ENCODE results near the gene SREBF1. TPM values are rescaled to one million over a fixed set of nuclear protein-coding genes. Genes with fewer than 3 reads are reported as not detected.

SREBF1 gene
- total RNA-seq, 4 donors from 2014 or later = 17.0 to 255 (median 18.9) TPM

DNA sequence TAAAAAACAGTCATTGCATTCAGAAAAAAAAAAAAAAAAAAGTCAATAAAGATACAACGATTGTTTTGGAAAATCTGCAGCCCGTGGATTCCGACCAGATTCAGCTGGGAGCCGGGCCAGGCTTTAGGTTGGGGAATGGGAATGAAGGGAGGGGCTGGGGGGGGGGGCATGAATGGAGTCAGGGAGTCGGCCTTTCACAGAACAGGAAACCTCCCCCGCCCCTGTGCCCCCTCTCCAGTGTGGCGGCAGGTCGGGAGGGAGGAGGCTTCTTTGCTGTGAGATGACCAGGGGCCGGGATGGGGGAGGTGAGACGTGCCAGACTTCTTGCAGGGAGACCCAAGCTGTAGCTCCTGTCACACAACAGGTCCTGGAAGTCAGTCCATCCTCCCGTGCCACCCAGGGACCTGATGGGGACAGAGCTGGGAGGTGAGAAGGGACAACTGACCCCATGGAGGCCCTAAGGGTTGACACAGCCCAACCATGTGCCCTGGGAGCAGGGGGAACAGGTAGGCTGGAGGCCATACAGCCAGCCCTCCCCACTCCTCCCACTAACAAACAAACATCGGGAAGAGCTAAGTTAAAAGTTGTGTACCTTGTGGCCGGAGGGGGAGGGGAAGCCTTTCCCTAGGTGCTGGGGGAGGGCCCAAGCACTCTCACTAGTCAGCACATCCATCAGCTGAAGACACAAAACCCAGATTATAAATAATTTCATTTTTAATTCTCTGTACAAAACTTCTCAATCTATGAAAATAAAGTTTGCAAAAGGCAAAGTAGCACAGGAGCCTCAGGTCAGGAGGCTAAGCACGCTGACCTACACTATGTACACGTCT, 25.2 kb downstream of the SREBF1 start:
- TF ChIP-seq, protein P1, sequence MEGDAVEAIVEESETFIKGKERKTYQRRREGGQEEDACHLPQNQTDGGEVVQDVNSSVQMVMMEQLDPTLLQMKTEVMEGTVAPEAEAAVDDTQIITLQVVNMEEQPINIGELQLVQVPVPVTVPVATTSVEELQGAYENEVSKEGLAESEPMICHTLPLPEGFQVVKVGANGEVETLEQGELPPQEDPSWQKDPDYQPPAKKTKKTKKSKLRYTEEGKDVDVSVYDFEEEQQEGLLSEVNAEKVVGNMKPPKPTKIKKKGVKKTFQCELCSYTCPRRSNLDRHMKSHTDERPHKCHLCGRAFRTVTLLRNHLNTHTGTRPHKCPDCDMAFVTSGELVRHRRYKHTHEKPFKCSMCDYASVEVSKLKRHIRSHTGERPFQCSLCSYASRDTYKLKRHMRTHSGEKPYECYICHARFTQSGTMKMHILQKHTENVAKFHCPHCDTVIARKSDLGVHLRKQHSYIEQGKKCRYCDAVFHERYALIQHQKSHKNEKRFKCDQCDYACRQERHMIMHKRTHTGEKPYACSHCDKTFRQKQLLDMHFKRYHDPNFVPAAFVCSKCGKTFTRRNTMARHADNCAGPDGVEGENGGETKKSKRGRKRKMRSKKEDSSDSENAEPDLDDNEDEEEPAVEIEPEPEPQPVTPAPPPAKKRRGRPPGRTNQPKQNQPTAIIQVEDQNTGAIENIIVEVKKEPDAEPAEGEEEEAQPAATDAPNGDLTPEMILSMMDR (IDR thresholded peaks at IDR 0.05; ENCODE audit: low read depth) = no peak

DNA sequence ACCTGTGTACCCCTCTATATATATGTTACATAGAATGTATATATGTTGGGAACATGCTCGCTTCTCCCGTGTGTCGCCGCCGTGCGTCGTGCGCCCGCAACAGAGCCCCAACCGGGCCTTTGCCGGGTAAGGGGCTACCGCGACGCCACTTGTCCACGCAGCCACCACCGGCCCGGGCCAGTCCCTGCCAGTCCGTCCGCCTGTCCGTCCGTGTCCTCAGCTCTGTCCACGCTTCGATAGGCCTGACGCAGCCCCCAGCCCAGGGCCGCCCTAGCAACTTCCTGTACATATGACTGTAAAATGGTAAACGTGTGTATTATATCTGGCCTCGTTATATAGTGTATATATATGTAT, 25.9 kb downstream of the SREBF1 start:
- TF ChIP-seq, protein P1 (IDR thresholded peaks at IDR 0.05; ENCODE audit: low read depth) = no peak

DNA sequence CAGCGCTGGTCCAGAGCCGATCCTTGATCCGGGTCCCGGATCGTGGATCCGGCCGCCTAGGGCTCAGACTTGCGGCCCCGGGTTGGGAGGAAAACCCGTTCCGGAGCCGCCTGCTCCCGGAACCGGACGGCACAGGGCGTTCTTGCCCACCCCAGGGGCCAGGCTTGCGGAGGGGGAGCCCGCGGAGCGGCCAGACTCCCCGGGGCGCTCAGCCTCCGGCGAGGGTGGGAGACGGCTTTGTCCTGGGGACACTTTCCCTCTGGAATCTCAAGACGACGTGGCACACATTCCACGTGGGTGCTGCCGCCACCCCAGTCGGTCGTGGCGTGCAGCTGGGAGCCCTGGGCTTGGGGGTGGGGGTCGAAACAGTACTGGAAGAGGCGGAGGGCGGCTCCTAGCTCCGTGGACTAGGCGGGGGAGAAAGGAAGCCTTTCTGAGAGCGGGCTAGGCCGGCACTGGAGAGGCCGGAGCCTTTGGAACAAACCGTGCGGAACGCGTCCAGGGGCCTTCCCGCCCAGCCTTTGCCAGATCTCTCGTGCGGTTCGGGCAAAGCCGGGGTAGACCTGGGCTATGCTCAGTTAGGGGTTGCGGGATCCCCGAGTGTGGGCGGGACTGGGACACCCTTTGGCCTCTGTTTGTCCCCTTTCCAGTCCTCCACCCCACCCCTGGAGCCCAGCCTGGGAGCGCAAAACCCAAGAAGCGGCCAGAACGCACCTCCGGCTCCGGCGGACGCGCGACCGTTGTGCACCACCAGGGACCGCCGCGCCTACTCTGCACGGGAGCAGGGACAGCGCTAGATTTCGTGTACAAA, 26.5 kb downstream of the SREBF1 start:
- TF ChIP-seq, protein P1 (IDR thresholded peaks at IDR 0.05; ENCODE audit: low read depth) = no peak

DNA sequence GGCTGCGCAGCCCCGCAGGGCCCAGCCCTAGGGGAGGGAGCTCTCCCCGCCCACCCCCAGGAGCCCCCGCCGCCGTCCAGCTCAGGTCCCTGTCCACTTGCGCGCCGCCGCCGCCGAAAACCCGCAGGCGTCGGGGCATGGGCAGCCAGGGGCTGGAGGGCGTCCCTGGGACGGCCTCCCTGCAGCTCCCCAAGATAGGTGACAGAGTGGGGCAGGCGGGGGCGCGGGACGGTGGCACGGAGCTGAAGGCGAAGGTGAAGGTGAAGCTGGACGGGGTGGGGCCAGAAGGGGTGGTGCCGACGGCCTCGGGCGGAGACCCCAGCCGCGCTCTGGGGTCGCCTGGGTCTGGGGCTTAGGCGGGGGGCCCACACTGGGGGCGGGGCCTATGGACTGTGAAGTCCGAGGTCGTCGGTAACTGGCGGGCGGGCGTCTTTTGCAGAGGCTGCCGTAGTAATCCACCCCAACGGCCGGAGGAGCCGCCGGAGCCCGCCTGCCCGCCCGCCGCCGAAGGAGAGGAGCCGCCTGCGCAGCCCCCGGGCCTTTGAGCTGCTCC, 27.2 kb downstream of the SREBF1 start:
- TF ChIP-seq, protein P1 (IDR thresholded peaks at IDR 0.05; ENCODE audit: low read depth) = no peak

DNA sequence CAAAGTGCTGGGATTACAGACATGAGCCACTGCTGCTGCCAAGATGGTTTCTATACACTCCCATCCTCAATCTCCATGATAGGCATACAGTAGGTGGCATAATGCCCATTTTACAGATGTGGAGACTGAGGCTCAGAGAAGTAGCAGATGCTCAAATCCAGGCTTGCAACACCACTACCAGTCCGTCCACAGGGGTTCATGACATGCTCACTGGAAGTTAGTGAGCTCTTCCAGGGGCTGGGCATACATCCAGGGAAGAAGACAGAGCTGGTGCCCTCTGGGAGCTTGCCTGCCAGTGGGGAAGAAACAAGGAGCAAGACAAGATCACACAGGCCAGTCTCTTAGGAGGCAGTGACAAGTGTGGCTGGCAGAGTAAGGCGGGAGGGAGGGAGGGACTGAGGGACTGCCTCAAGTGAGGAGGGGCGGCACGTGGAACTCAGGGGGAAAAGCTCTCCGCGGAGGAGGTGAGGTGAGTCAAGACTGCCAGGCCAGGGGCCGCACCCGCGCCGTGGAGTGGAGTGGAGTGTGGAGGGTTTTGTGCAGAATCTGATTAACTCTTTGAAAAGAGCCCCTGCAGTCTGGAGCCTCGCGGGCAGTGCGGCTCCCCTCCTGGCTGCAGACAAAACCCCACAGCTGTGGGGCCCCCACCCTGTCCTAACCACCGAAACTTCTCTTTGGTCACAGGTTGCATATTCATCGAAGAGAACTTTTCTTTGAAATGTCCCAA, 27.9 kb downstream of the SREBF1 start:
- TF ChIP-seq, protein P1 (IDR thresholded peaks at IDR 0.05; ENCODE audit: low read depth) = no peak

DNA sequence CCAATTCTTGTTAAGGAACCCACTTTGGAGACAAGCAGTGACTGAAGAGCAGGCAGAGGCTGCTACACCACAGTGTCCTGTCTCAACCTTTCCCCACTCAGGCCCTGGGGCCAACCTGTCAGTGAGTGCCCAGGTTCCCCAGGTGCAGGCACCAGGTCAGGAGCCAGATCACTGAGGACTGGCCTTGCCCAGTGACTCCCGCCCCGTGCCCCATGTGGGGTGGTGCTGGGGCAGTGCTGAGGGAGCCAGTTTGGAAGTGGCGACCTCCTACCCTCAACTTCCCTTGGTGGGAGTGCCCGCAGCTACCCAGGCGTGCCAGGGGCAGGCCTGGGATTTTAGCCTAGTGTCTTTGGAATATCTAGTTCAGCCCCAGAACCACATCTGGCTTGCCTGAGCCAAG, 29.3 kb downstream of the SREBF1 start:
- TF ChIP-seq, protein P1 (IDR thresholded peaks at IDR 0.05; ENCODE audit: low read depth) = no peak

Measured in subcutaneous adipose tissue (tissue), 4 donors.